ENCODE results near the gene TNFRSF19. TPM values are rescaled to one million over a fixed set of nuclear protein-coding genes. Genes with fewer than 3 reads are reported as not detected.

Gene TNFRSF19
- total and polyA plus RNA-seq, 2 of the 13 experiments (the other 11 are each of a cell fraction or from before 2014, with no cell fraction given) = 75.3 to 77.7 TPM

DNA sequence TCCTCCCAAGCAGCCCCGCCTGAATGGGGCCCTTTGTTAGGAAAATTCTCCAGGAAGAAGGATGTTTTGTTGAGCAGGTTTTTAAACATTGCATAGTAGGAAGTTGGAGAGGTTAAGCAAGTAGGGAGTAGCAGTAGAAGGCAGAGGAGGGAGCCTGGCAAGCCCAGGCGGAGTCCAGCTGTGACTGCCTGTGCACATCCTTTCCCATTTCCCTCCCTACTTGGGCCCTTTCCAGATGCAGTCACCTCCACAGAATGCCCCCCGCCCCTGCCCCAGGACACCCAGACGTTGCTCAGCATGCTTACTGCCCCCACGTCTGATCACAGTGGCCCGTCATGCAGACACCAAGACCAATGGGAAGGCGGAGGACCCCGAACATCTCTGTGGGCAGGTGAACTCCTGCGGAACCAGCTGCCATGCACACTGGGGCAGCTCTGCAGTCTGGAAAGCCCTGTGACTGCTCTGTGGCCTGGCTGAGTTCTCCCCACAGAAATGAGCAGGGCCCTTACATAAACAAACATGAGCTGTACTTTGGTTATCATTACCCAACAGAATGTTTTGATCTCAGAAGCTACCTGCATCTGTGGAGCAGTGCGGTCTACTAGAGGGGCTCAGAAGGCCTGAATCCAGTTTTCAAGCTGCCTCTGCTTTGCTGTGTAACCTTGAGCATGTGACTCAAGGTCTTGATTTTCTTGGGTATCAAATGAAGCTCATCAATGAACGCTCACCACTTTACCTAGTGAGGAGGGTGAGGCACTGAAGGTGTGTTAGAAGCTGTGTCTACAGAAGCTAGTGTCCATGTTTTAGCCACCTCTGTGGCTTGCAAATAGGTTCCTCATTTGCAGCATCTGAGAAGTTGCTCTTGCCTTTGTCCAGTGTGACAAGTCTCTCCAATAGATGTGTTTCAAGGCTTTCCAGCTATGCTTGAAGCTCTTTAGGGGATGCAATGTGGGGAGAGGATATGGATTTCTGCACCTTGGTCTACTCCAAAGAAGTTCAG lies 84.2 kb downstream of the TNFRSF19 start (continued):
- TF ChIP-seq, protein P1, sequence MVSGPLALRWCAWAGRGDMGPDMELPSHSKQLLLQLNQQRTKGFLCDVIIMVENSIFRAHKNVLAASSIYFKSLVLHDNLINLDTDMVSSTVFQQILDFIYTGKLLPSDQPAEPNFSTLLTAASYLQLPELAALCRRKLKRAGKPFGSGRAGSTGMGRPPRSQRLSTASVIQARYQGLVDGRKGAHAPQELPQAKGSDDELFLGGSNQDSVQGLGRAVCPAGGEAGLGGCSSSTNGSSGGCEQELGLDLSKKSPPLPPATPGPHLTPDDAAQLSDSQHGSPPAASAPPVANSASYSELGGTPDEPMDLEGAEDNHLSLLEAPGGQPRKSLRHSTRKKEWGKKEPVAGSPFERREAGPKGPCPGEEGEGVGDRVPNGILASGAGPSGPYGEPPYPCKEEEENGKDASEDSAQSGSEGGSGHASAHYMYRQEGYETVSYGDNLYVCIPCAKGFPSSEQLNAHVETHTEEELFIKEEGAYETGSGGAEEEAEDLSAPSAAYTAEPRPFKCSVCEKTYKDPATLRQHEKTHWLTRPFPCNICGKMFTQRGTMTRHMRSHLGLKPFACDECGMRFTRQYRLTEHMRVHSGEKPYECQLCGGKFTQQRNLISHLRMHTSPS (CRISPR knock-in tag; IDR thresholded peaks at IDR 0.05; ENCODE audit: low read depth) = 0 out of 2 replicates have a peak, but pooled peaks have one; percentile 46
- TF ChIP-seq ATF7 (IDR thresholded peaks at IDR 0.05) (no peak), ATF7 (CRISPR knock-in tag; IDR thresholded peaks at IDR 0.05) (no peak), DMAP1 (CRISPR knock-in tag; IDR thresholded peaks at IDR 0.05) (peak; percentile 45; the same call in 1 of the 2 replicates), ZNF891 (CRISPR knock-in tag; IDR thresholded peaks at IDR 0.05) (peak; percentile 21; the same call in 1 of the 2 replicates), GPN1 (CRISPR knock-in tag; IDR thresholded peaks at IDR 0.05; ENCODE audit: borderline replicate concordance) (no peak), ZFP1 (CRISPR knock-in tag; IDR thresholded peaks at IDR 0.05) (no peak), ZNF7 (CRISPR knock-in tag; IDR thresholded peaks at IDR 0.05) (0 out of 2 replicates have a peak, but pooled peaks have one; percentile 16), NONO (IDR thresholded peaks at IDR 0.05) (no peak), NONO (CRISPR knock-in tag; conservative IDR thresholded peaks at IDR 0.05) (peak; percentile 77; the same call in 1 of the 2 replicates), TMF1 (CRISPR knock-in tag; IDR thresholded peaks at IDR 0.05; ENCODE audit: low read depth) (no peak), U2AF2 (IDR thresholded peaks at IDR 0.05; ENCODE audit: low read depth, low read length) (no peak), HDAC2 (CRISPR knock-in tag; IDR thresholded peaks at IDR 0.05) (0 out of 2 replicates have a peak, but pooled peaks have one; percentile 24)
- TF ChIP-seq, protein P2, sequence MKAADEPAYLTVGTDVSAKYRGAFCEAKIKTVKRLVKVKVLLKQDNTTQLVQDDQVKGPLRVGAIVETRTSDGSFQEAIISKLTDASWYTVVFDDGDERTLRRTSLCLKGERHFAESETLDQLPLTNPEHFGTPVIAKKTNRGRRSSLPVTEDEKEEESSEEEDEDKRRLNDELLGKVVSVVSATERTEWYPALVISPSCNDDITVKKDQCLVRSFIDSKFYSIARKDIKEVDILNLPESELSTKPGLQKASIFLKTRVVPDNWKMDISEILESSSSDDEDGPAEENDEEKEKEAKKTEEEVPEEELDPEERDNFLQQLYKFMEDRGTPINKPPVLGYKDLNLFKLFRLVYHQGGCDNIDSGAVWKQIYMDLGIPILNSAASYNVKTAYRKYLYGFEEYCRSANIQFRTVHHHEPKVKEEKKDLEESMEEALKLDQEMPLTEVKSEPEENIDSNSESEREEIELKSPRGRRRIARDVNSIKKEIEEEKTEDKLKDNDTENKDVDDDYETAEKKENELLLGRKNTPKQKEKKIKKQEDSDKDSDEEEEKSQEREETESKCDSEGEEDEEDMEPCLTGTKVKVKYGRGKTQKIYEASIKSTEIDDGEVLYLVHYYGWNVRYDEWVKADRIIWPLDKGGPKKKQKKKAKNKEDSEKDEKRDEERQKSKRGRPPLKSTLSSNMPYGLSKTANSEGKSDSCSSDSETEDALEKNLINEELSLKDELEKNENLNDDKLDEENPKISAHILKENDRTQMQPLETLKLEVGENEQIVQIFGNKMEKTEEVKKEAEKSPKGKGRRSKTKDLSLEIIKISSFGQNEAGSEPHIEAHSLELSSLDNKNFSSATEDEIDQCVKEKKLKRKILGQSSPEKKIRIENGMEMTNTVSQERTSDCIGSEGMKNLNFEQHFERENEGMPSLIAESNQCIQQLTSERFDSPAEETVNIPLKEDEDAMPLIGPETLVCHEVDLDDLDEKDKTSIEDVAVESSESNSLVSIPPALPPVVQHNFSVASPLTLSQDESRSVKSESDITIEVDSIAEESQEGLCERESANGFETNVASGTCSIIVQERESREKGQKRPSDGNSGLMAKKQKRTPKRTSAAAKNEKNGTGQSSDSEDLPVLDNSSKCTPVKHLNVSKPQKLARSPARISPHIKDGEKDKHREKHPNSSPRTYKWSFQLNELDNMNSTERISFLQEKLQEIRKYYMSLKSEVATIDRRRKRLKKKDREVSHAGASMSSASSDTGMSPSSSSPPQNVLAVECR (CRISPR knock-in tag; IDR thresholded peaks at IDR 0.05; ENCODE audit: borderline replicate concordance) = peak; percentile 32; the same call in 1 of the 2 replicates
- TF ChIP-seq, protein P3, sequence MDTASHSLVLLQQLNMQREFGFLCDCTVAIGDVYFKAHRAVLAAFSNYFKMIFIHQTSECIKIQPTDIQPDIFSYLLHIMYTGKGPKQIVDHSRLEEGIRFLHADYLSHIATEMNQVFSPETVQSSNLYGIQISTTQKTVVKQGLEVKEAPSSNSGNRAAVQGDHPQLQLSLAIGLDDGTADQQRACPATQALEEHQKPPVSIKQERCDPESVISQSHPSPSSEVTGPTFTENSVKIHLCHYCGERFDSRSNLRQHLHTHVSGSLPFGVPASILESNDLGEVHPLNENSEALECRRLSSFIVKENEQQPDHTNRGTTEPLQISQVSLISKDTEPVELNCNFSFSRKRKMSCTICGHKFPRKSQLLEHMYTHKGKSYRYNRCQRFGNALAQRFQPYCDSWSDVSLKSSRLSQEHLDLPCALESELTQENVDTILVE (CRISPR knock-in tag; IDR thresholded peaks at IDR 0.05) = no peak
- TF ChIP-seq, protein P4, sequence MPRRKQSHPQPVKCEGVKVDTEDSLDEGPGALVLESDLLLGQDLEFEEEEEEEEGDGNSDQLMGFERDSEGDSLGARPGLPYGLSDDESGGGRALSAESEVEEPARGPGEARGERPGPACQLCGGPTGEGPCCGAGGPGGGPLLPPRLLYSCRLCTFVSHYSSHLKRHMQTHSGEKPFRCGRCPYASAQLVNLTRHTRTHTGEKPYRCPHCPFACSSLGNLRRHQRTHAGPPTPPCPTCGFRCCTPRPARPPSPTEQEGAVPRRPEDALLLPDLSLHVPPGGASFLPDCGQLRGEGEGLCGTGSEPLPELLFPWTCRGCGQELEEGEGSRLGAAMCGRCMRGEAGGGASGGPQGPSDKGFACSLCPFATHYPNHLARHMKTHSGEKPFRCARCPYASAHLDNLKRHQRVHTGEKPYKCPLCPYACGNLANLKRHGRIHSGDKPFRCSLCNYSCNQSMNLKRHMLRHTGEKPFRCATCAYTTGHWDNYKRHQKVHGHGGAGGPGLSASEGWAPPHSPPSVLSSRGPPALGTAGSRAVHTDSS (CRISPR knock-in tag; conservative IDR thresholded peaks at IDR 0.05) = no peak
- TF ChIP-seq, protein P5, sequence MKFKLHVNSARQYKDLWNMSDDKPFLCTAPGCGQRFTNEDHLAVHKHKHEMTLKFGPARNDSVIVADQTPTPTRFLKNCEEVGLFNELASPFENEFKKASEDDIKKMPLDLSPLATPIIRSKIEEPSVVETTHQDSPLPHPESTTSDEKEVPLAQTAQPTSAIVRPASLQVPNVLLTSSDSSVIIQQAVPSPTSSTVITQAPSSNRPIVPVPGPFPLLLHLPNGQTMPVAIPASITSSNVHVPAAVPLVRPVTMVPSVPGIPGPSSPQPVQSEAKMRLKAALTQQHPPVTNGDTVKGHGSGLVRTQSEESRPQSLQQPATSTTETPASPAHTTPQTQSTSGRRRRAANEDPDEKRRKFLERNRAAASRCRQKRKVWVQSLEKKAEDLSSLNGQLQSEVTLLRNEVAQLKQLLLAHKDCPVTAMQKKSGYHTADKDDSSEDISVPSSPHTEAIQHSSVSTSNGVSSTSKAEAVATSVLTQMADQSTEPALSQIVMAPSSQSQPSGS (CRISPR knock-in tag; IDR thresholded peaks at IDR 0.05) = no peak
